GM13977 (cell line): ENCODE results near the gene SLC16A8.

Experiments
- DNase-seq: peaks from one replicate; pipeline ENCODE4 v3.0.0; 2012; ENCODE audit warnings: low spot score
- CTCF ChIP-seq: IDR thresholded peaks from 2 replicates; pipeline ENCODE4 v1.5.1; 2012; ENCODE audit warnings: mild to moderate bottlenecking, control low read depth; ENCODE audit not compliant: insufficient read depth; ENCODE audit errors: extremely low read depth, missing control alignments
- in situ Hi-C: fragments of 300-500 bp; cut with MboI; formaldehyde crosslinking; loops from one replicate; pipeline ENCODE4 v1.12.0; 2022; ENCODE audit warnings: low sequenced_read_pairs, low pct_unique_long_range_greater_than_20kb, mixed read lengths, inconsistent platforms; ENCODE audit not compliant: unreplicated experiment

The SLC16A8 gene

GRCh38 chr22:38043151-38044039 is 40.6 kb downstream of the SLC16A8 start:
- no peak for TF ChIP-seq CTCF
- DNase-seq: no peak
- in situ Hi-C loops: no loop called here

- no peak for DNase-seq
- in situ Hi-C loops: no loop called here
- TF ChIP-seq CTCF: no peak
These were observed 41.5 kb downstream of the SLC16A8 start for GRCh38 chr22:38042488-38042790.

GRCh38 chr22:38041760-38042487 is 42.1 kb downstream of the SLC16A8 start:
- no peak for DNase-seq
- in situ Hi-C loops: no loop called here
- no peak for TF ChIP-seq CTCF

- no peak for TF ChIP-seq CTCF
- DNase-seq: no peak
- in situ Hi-C loops: no loop called here
These were observed 42.8 kb downstream of the SLC16A8 start for GRCh38 chr22:38040953-38041759.

GRCh38 chr22:38038890-38039812 is 44.8 kb downstream of the SLC16A8 start:
- TF ChIP-seq CTCF: no peak
- no peak for DNase-seq

More at GRCh38 chr22:38038890-38039812, 44.8 kb downstream of the SLC16A8 start:
- in situ Hi-C loops: no loop called here
